Mucosa of gallbladder (tissue), 1 donor: ENCODE data around the gene PLCL1. TPM values are rescaled to one million over a fixed set of nuclear protein-coding genes. Genes with fewer than 3 reads are reported as not detected.

ENCODE experiments used
- DNase-seq: peaks from one replicate; pipeline ENCODE4 v3.0.0-alpha.2; 2020; ENCODE audit warnings: low spot score
- total RNA-seq: library from RNA; stranded (reverse); gene quantifications from one replicate; pipeline ENCODE4 v1.2.1, GENCODE V29; 2021
- donor health status: DM: no; HTN: no; CAD: no.

Gene PLCL1
- total RNA-seq, 1 donor from 2014 or later = 4.4 TPM

DNA sequence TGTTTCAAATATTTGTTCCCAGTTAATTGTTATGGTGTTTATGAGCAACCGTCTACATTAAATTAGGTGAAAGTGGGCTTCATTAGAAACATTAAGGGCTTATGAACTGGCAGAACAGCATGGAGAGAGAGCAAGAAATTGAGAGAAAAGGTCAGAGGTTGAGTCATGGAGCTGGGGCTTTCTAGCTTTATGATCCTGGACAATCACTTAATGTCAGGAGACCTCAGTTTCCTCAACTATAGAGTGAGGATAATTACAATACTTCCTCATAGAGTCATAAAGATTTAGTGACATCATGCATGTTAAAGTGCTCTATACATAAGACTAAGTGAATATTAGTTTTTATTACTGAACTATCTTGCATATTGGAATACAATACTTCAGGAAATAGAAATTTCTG lies 83.9 kb downstream of the PLCL1 start:
- no peak for DNase-seq

DNA sequence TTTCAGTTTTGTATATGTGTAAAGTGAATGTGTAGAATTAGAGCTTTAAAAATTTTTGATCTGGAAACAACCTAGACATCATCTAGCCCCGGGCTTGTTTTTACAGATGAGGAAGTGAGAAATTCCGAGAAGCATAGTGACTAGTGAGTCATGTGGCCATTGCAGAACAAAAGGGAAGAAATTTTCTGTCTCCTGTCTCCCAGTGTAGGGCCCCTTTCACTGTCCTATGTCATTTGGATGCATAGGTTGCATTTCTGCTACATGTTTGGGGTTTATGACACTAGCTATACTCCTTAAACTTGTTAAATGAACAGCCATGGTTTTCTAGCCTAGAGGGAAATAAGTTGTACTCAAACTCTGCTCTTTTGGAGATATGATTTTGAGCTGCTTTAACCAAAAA lies 84.6 kb downstream of the PLCL1 start:
- DNase-seq = no peak

DNA sequence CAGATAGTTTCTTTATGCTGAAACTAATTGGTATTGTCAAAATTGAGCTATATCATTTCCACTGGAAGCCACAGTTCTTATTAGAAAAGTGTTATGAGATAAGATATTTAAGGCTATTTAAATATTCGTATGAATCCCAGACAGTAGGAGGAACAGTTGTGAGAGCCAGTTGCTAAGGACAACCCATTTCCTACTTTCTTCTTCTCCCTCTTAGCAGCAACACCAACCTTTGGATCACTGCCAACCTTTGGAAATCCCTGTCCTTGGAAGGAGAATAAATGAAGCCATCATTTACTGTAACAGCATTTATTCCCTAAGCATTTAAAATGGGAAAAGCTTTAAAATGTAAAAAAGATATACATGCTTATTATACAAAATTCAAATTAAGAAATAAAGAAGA lies 85.8 kb downstream of the PLCL1 start:
- no peak for DNase-seq

DNA sequence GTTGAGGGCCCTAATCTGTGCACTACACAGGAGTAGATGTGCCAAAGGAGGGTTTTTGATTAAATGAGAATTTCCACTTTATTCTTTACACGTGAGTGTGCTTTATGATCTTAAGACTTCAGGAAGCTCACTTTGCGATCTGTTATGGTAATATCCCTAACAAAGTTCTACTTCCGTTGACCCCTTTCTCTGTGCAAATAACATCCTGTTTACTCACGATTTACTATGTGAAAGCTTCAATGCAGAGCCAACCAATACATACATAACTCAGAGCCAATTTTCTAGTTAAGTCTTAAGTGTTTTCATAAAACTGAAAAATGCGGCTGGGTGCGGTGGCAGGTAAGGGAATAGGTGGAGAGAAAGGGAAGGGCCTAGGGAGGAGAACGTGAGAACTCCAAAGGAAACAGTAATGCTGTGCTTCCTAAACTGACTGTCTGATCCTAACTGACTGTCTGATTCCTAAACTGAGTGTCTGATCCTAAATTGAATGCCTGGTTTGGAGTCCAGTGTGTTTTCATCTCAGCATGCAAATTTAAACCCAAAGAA lies 87.6 kb downstream of the PLCL1 start:
- DNase-seq = no peak

DNA sequence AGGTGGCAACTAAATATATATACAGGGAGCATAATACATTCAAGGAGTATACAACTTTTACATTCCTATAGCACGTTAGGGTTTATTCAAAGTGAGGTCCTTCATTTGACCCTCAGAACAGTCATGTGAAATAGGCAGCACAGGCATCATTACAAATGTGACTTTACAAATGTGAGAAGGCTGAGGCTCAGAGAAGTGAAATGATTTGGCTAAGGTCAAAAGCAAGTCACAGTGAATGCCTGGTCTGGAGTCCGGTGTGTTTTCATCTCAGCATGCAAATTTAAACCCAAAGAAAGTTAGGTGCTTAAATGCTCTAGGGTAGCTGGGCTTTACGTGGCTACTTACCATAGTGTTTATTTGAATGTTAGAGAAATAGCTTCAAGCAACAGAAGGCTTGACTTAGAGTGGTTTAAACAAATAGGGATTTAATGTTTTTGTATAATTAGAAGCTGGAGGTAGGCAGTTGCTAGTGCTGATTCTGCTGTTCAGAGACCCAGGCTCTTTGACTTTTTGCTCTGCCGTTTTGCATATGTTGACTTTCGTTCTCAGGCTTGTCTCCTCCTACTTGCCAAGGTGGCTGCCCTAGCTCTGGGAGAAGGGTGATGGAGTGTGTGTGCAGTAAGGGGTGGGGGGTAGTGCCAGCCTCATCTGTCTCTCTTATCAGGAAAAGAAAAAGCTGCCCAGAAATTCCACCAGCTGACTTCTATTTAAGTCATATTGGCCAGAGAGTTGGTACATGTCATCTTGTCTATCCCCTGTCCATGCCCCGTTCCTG lies 89.2 kb downstream of the PLCL1 start:
- DNase-seq = no peak

DNA sequence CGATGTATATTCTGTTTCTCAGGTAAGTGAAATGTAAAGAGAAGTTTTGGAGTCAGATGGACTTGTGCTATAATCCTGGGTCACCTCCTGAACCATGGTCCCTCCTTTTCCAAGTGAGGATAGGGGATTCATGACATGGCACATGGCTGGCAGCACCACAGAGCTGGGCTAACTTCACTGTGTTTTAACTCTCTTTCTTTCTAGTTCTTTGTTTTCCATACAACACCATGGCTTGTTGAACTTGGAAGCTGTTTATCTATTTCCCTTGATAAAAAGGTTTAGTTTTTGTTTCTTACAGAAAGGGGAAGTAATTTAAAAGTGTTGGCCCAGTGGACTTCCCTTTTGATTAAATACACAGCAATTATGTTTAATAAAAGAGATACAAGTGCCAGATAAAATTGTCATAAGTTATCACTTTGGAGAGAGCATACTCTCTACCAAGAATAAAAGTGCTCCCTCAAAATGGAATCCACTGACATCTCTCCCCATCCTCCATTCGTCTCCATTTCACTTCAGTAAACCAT lies 90.4 kb downstream of the PLCL1 start:
- DNase-seq = no peak

DNA sequence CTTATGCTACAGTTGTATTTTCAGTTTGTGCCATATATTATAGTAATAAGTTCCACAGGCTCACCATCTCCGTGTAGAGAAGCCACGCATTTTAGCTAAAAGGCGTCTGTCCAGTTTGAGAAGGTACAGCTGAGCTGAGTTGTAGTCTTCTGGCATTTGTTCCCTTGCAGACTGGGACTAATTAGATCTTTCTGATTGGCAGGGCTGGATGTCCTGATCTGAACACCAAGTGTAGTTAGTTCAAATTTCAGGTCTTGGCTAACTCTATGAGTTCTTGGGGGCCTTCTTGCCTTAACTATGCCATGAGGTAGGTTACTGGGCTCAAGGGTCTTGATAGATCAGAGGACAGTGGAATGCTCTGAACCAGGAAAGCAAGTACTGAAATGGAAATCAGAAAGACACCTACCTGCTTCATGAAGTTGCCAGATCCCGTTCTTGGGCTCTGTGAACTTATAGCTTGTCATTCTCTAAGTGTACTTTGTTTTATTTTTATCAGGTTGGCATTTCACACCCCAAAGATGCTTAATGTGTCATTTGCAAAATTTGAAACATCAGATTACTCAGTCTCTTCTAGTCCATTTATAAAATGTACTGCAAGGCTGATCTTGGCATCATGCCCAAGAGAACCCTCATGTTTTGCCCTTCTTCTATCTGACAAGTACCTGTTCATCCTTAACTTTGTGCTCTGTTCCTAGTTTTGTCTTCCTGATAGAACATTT lies 93.7 kb downstream of the PLCL1 start:
- DNase-seq = no peak

DNA sequence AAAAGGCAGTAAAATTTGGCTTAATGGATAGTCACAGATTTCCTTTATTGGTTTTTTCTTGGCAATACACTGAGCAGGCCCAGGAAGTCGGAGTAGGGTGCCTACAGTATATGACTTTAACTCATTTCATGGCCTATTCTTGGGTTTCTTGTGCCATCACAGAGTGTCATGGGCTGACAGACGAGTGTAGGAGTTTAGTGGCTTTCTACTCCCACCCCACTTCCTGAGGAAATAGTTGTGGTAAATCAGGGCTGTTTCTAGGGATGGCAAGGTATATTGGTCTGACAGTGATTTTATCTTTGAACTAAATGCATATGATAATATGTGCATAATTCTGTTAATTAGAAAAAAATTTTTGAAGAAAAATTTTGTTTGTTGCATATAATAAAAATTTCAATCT lies 100.1 kb downstream of the PLCL1 start:
- DNase-seq = no peak

DNA sequence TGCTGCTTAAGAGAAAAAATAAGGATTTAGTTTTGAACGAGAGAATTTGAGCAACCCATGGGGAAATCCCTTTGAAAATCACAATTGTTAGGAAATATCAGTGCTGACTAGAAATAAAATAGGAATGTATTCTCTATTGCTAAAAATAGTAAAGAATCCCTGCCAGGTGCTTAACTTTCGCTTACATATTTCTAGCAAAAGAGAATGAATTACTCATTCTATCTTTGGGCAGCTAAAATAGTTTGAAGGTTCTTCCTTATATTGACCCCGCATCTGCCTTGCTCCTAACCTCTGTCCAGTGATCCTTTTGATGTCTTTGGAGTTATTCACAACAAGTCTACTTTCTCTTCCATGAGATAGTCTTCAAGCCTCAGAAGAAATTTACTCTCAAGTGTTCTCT lies 103.8 kb downstream of the PLCL1 start:
- no peak for DNase-seq

DNA sequence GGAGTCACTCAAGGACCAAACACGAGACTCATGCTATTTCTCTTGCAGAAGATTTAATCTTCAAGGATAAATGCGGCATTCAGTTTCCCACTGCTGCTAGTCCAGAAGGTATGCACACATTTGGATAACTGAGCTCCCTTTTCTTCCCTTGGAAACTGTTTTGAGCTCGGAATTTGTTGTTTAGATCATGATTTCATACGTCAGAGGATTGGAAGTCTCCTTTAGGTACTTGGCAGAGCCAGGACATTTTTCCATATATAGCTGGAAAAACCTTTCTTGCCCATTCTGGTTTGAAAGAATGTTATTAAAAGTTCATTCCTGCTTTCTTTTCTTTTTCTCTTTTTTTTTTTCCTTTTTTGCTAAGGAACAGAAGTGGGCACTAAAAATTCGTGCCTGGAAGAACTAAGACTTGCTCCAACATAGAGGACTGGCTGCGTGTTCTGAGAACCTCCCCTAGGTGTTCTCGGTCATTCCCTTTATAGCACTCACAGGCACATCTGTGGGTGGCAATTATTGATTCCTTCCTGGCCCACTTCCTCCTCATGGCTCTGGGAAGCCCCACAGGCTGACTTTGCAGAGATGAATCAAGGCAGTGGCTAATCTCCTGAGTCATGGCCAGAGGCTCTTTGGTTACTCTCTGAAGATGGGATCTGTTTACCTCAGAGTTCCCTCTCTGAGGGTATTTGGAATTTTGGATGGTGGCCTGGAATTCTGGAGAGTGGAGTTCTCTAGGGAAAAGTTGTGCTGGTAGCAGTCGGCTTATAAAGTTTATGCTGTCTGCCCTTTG lies 104.8 kb downstream of the PLCL1 start:
- DNase-seq = no peak

DNA sequence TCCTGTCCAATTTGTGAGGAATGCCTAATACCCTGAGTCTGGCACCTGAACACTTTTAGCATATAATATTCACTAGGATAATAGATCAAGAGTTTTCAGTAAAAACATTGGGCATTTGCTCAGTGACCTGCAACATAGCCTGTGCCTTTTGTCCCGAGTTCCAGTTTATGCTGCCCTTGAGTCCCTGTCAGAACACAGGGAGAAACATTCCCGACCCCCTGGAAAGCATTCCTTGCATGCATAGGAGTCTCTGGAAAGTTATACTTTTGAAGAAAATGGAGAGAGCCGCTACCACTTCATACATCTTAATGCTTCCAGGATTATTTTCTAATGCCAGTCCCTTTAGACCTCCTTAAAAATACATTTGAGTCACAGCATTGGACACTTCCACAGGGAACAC lies 107.3 kb downstream of the PLCL1 start:
- DNase-seq = no peak

DNA sequence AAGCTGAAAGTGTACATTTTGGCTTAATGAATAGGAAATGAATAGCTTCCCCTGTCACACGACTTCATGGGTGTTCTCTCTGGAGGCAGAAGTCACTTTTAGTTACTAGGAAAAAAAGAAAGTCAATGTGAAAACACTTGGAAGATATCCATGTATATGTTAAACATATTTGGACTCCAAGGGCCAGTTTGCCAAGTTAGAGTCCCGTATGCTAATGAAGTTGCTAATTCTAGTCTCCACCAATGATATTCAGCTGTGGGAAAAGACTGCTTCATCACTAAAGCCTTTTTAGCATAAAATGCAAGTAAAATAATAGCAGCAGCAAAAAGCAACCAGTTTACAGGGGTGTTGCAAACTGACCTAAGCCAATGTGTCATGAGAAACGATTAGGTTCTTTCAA lies 108.7 kb downstream of the PLCL1 start:
- no peak for DNase-seq

DNA sequence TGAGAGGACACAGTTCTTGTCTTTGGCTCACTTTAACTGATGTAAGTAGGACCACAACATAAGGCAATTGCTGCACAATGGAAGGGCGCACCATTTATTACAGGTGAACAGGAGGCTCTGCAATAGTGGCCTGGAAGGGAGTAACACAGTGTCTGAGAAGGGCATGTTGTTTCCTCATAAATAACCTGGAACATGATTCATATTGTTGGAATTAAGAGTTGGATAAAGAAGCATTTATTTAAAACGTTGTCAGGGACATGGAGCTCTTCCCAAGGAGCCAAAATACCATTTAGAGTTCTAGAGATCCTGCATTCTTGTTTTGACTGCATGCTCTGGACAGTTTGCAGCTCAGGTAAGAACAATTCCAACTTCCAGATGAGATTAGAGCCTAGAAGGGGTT lies 110.4 kb downstream of the PLCL1 start:
- no peak for DNase-seq

DNA sequence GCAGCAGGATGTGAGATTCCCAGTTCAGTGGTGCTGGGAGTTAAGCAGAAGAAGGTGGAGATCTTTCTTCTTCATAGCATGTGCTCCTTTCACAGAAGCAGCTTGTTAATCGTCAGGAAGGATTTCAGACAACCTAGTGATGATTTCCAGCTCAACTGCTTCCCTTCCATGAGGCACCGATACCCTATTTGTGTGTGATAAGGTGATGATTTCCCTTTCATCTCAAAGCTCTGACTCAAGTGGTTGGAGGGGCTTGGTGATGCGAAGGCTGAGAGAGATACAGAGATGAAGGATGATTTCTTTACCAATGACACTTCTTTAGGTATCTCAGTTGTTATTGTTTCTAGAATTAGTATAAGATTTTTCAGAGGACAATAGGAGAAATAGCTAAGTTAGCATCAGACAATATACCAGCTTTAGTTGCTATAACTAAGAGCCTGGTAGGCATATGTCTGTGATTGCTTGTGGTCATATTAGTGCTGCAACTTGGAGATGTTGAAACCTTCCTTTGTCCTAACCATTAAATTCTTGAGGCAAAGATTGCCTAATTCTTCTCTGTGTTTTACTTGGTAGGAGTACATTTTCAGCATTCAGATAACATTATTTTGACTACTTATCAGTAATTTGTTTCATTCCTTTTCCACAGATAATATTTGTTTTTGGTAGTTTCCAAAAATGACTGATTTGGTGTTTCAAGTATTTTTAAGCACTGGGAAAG lies 111.3 kb downstream of the PLCL1 start:
- no peak for DNase-seq

DNA sequence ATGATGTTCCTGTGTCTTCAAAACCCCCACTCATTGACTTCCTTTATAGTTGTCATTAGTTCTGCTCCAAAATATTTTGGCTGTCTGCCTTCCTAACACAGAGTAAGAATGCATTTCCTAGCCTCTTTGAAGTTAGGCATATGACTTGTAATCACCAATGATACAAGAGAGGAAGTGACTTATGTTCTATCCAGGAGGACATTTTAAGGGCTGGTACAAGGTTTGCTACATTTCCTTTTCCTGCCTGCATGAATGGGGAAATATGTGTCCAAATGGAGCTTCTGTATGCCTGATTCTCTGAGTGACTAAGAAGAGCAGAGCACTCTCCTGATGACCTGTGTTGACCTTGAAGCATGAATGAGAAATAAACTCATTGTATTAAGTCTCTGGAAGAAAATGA lies 115.1 kb downstream of the PLCL1 start:
- DNase-seq = no peak

DNA sequence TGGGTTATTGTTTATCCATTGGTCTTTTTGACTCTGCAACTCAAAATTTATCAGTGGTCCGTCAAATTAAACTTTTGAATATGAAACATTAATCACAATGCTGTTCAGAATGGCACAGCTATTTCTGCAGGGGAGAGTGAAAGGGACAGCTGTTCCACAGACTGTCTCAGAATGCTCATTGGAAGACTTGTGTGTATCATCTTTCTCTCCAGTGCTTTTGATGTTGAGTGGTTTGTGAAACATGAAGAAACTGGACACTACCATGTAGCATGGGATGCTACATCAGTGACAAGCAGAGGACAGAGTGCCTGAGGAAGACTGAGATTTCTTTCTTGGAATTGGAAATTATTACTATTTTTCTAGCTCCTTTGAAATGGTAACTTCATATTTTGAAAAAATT lies 115.7 kb downstream of the PLCL1 start:
- no peak for DNase-seq

DNA sequence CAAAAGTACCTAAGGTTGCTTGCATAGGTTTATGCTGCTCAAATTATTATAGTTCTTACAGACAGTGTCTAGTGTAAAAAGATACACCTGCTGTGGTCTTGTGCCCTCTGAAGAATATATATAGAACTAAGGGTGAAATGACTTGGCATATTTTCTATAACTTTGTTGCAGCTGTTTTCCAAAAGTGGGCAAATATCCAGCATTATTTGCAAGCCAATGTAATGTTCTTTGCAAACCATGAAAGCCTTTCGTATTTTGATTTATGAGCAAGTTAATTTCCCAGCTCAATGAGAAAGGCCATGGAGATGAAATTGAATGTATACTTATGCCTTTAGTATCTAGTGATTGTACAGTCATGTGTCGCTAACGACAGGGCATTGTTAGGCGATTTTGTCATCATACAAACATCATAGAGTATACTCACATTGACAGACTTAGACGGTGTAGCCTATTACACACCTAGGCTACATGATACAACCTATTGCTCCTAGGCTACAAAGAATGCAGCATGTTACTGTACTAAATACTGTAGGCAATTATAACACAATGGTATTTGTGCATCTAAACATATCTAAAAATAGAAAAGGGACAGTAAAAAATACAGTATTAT lies 116.3 kb downstream of the PLCL1 start:
- no peak for DNase-seq

DNA sequence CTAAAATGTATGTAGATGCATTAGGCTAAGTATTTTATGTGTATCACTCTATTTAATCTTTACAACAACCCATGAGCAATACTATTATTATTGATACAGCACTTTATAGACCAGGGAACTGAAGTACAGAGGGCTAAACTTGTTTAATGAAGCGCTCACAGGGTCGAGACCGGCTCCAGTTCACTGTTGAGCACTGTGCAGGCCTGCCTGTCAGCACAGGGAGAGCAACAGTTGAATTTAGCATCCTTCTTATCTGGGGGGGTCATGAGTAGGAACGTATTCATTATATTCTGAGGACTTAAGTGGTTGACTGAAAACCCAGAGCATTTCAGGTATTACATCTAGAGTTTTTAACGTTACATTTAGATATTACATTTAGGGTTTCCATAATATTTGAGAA lies 120.1 kb downstream of the PLCL1 start:
- DNase-seq = no peak

DNA sequence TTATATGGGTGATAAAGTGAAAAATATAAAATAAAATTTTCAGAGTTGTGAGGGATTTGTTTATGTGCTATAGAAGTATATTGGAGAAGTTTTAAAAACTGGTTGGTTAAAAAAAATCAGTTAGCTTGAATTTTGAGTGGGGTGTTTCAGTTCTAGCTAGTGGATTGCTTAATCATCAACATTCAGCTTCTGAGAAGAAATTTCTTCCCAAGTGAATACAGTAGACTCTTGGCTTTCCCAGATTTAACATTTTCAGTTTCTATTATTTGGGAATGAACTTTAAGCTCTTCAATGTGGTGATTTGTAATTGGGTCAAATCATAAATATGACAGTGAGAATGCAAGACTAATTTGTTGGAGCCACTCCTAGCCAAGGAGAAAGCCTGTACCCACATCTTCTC lies 120.8 kb downstream of the PLCL1 start:
- DNase-seq = no peak

DNA sequence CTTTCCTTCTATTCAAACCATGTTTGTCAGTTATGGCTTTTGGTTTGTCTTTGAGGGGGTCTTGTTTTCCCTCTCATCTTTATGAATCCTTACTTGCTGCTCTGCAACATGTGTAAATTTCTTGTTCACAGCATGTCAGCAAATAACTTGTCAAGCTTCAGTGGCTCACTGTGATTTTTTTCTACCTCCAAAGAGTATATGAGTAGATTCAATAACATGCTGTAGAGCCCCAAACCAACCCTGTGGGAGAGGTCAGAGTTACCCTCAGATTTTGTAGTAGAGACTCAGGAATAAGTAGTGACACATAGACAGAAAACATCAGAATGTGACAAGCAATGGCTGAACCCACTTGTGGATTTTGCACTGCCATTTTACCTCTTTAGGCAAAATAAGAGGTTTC lies 121.6 kb downstream of the PLCL1 start:
- no peak for DNase-seq

DNA sequence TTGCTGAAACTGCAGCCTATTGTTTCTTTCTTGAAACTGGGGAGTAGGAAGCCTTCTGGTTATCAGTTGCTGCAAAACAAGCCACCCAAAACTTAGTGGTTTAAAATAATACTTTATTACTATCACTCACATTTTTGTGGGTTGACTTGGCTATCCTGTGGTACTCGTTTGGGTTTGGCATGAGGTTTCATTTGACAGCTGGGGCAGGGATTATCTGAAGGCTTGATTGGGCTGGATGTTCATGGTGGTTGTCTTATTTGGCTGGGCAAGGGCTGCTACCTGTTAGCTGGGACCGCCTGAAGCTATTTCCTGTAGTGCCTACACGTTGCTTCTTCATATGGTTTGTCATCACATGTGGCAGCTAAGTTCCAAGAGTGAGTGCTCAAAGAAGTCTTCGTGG lies 122.3 kb downstream of the PLCL1 start:
- no peak for DNase-seq
